Measurements from ENCODE around the gene ANKZF1.

DNA sequence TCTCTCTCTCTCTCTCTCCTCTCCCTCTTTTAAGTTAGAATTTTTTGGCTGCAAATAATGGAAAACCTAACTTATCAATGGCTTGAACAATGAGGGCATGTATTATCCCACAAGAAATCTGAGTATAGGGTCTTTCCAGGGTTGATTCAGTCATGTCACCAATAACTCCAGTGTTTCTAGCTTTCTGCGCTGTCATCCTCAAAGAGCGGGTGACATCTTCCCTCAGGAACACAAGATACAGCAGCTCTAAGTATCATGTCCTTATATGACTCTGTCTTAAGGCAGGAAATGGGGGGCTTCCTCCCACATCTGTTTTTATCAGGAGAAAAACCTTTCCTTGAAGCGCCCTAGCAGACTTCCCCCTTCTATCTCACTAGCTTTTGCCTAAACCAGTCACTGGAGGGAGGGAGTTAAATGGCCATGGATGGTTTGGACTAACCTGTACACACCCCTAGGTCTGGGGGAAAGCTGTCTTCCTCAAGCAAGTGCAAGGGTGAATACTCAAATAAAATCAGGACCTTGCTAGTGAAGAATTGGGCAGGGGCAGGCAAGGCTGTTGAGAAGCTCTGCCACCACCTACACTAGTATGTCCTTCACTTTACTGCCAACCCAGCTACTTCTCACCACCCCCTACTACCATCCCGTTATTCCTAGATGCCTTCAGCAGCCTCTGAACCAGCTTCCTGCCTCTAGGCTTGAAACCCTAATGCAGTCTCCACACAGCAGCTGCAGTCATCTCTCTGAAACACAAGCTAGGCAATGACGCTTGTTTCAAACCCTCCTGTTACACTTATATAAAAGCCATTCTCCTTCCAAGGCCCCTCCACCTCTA, 31.6 kb downstream of the ANKZF1 start:
- no peak for TF ChIP-seq POLR2A (IDR thresholded peaks at IDR 0.05)
- TF ChIP-seq, protein P1, sequence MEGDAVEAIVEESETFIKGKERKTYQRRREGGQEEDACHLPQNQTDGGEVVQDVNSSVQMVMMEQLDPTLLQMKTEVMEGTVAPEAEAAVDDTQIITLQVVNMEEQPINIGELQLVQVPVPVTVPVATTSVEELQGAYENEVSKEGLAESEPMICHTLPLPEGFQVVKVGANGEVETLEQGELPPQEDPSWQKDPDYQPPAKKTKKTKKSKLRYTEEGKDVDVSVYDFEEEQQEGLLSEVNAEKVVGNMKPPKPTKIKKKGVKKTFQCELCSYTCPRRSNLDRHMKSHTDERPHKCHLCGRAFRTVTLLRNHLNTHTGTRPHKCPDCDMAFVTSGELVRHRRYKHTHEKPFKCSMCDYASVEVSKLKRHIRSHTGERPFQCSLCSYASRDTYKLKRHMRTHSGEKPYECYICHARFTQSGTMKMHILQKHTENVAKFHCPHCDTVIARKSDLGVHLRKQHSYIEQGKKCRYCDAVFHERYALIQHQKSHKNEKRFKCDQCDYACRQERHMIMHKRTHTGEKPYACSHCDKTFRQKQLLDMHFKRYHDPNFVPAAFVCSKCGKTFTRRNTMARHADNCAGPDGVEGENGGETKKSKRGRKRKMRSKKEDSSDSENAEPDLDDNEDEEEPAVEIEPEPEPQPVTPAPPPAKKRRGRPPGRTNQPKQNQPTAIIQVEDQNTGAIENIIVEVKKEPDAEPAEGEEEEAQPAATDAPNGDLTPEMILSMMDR (IDR thresholded peaks at IDR 0.05): no peak

Measured in right lobe of liver (tissue), 4 donors.